Esophagus muscularis mucosa (tissue), 3 donors: Measurements from ENCODE around the gene FBXL19.

Source experiments
- CTCF ChIP-seq, 3 experiments: fragments of 200-600 bp in 2 of 3; fragments of 450-650 bp in 1 of 3; sonication (generic) in 2 of 3; IDR thresholded peaks; one replicate each; pipeline ENCODE4 v1.5.1; 2017 to 2019; ENCODE audit warnings: antibody characterized with exemption in 3 of 3, mild to moderate bottlenecking in 2 of 3, moderate library complexity in 1 of 3
- POLR2A ChIP-seq: fragments of 450-650 bp; IDR thresholded peaks from one replicate; pipeline ENCODE4 v1.6.1; 2017; ENCODE audit warnings: antibody characterized with exemption, moderate library complexity, mild to moderate bottlenecking, low read depth

- TF ChIP-seq POLR2A (no peak), CTCF (IDR thresholded peaks at IDR 0.05) (no peak)
These were observed 69.8 kb downstream of the FBXL19 start for GRCh38 chr16:30992931-30993816.
